Uterus (tissue), 4 donors: ENCODE data around the gene KRTAP2-2. TPM values are rescaled to one million over a fixed set of nuclear protein-coding genes. Genes with fewer than 3 reads are reported as not detected.
"Not testable (repeated sequence)": the region's sequence is repeated elsewhere in the genome, so short reads cannot be mapped to it uniquely, and the experiment has no call there.

ENCODE experiments used
- DNase-seq, 2 donors: peaks; one replicate each; pipeline ENCODE4 v3.0.0-alpha.2; 2019 to 2020
- H3K27ac ChIP-seq, 2 donors: fragments of 200-600 bp; sonication (generic); 1 replicate in 1 of 2; 2 replicates in 1 of 2; pipeline ENCODE4 v1.5.1; 2016 to 2018
- H3K27me3 ChIP-seq, 2 donors: fragments of 200-600 bp; sonication (generic); one replicate each; pipeline ENCODE4 v1.5.1; 2018 to 2019; ENCODE audit warnings: control low read depth in 1 of 2
- H3K36me3 ChIP-seq, 2 donors: fragments of 200-600 bp; sonication (generic); one replicate each; pipeline ENCODE4 v1.5.1; 2019; ENCODE audit warnings: control low read depth in 1 of 2
- H3K4me1 ChIP-seq, 2 donors: fragments of 200-600 bp; sonication (generic); one replicate each; pipeline ENCODE4 v1.5.1; 2018 to 2019; ENCODE audit warnings: control low read depth in 1 of 2
- H3K4me3 ChIP-seq, 2 donors: fragments of 200-600 bp; sonication (generic); 1 replicate in 1 of 2; 2 replicates in 1 of 2; pipeline ENCODE4 v1.5.1; 2018 to 2019; ENCODE audit warnings: mild to moderate bottlenecking in 1 of 2
- H3K9me3 ChIP-seq, 2 donors: fragments of 200-600 bp; sonication (generic); one replicate each; pipeline ENCODE4 v1.5.1; 2019; ENCODE audit warnings: control low read depth in 1 of 2
- POLR2A ChIP-seq, 2 donors: fragments of 450-650 bp; IDR thresholded peaks; one replicate each; pipeline ENCODE4 v1.6.1; 2016; ENCODE audit warnings: antibody characterized with exemption in 2 of 2, mild to moderate bottlenecking in 1 of 2, moderate library complexity in 1 of 2
- intact Hi-C: fragments of 100-400 bp; cut with DNase I; formaldehyde crosslinking; loops from one replicate; pipeline ENCODE4 v1.15.1; 2023; ENCODE audit warnings: low total_unique reads
- total RNA-seq, 4 donors: library from RNA; depleted of rRNA in 3 of 4; stranded (reverse); fragments of >200 nt in 3 of 4; gene quantifications; one replicate each; pipeline versions ENCODE4 v1.1.0 to v1.2.4, GENCODE V29; 2014 to 2023
- TF ChIP-seq, protein P1 (sequence below), 4 experiments: fragments of 200-600 bp in 2 of 4; fragments of 450-650 bp in 2 of 4; sonication (generic) in 2 of 4; IDR thresholded peaks; one replicate each; pipeline ENCODE4 v1.5.1; 2016 to 2019; ENCODE audit warnings: antibody characterized with exemption in 4 of 4, mild to moderate bottlenecking in 2 of 4, moderate library complexity in 1 of 4
- donor health status: DM: yes; HTN: yes; CAD: no.

Gene KRTAP2-2
- total RNA-seq, 4 donors from 2014 or later: not detected

DNA sequence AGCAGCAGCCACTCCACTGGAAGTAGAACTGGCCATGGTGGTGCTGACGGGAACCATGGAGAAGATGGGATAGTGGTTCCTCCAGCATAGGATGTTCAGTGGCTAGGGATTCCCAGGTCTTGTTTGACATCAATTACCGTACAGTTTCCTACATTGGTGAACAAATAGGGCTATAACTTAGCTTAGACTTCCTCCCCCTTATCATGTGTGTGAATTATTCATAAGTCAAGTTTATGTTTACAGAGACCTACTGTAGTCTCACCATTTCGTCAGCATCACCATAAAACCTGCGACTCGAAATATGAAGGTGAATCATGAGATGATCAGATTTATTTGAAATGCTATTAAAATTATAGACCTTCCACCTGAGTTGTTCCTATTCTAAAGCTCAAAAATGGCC is 3.7 kb upstream of the KRTAP2-2 start:
- H3K9me3 ChIP-seq: no peaks in the 10 kb centered on the region
- no peak overlapping the region for H3K4me3 ChIP-seq
- peaks cover 0 to 8% of the 10 kb centered on the region in 2 donors for H3K4me1 ChIP-seq
- intact Hi-C loops: no loop called here
- H3K27ac ChIP-seq: no peak overlapping the region
- H3K27me3 ChIP-seq: no peaks in the 10 kb centered on the region
- no peak for DNase-seq
- no peak for TF ChIP-seq POLR2A (IDR thresholded peaks at IDR 0.05)
- TF ChIP-seq, protein P1, sequence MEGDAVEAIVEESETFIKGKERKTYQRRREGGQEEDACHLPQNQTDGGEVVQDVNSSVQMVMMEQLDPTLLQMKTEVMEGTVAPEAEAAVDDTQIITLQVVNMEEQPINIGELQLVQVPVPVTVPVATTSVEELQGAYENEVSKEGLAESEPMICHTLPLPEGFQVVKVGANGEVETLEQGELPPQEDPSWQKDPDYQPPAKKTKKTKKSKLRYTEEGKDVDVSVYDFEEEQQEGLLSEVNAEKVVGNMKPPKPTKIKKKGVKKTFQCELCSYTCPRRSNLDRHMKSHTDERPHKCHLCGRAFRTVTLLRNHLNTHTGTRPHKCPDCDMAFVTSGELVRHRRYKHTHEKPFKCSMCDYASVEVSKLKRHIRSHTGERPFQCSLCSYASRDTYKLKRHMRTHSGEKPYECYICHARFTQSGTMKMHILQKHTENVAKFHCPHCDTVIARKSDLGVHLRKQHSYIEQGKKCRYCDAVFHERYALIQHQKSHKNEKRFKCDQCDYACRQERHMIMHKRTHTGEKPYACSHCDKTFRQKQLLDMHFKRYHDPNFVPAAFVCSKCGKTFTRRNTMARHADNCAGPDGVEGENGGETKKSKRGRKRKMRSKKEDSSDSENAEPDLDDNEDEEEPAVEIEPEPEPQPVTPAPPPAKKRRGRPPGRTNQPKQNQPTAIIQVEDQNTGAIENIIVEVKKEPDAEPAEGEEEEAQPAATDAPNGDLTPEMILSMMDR (IDR thresholded peaks at IDR 0.05): no peak
- no peaks in the 10 kb centered on the region for H3K36me3 ChIP-seq

- H3K27ac ChIP-seq: no peak overlapping the region
- TF ChIP-seq POLR2A (IDR thresholded peaks at IDR 0.05): no peak
- TF ChIP-seq, protein P1 (IDR thresholded peaks at IDR 0.05): no peak
- no peaks in the 10 kb centered on the region for H3K36me3 ChIP-seq
- H3K4me1 ChIP-seq: peaks cover 0 to 7% of the 10 kb centered on the region in 2 donors
- intact Hi-C loops: no loop called here
- no peaks in the 10 kb centered on the region for H3K27me3 ChIP-seq
- H3K4me3 ChIP-seq: no peak overlapping the region
- no peak for DNase-seq
- H3K9me3 ChIP-seq: no peaks in the 10 kb centered on the region
Observed at GRCh38 chr17:41057547-41057946, 2.5 kb upstream of the KRTAP2-2 start.

GRCh38 chr17:41054556-41054955 is 474 bp downstream of the KRTAP2-2 start:
- H3K27ac ChIP-seq, H3K4me1 ChIP-seq, H3K36me3 ChIP-seq, H3K4me3 ChIP-seq, H3K27me3 ChIP-seq, DNase-seq, H3K9me3 ChIP-seq, intact Hi-C loops: not testable (repeated sequence)

- Histone ChIP-seq H3K4me1 (no peaks in the 10 kb centered on the region), H3K27ac (no peak overlapping the region), H3K4me3 (no peak overlapping the region), H3K36me3 (no peaks in the 10 kb centered on the region), H3K27me3 (no peaks in the 10 kb centered on the region), H3K9me3 (no peaks in the 10 kb centered on the region)
- DNase-seq: no peak
- TF ChIP-seq, protein P1 (IDR thresholded peaks at IDR 0.05): no peak
- TF ChIP-seq POLR2A (IDR thresholded peaks at IDR 0.05): no peak
- intact Hi-C loops: no loop called here
Observed at GRCh38 chr17:41054025-41054424, 1.0 kb downstream of the KRTAP2-2 start.

GRCh38 chr17:41052566-41052965 is 2.5 kb downstream of the KRTAP2-2 start:
- Histone ChIP-seq H3K36me3 (no peaks in the 10 kb centered on the region), H3K27me3 (no peaks in the 10 kb centered on the region), H3K4me3 (no peak overlapping the region), H3K27ac (no peak overlapping the region), H3K9me3 (no peaks in the 10 kb centered on the region), H3K4me1 (no peaks in the 10 kb centered on the region)
- TF ChIP-seq, protein P1 (IDR thresholded peaks at IDR 0.05): no peak
- TF ChIP-seq POLR2A (IDR thresholded peaks at IDR 0.05): no peak
- intact Hi-C loops: no loop called here
- DNase-seq: no peak

DNA sequence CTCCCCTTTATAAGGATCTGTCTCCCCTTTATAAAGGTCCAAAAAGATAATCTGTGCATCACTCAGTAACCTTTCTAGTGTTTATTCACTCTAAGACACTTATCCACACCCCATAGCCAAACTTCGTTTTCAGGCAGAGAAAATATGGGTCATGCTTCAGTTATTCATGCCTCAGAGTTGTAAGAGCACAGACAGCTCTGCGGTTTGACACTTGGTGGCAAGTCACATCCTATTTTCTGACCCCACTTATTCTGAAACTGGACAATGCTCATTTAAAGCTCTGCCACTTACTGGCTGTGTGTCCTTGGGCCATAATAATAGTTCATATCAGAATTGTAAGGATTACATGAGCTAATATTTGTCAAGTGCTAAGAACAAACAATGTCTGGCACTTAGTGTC is 5.9 kb downstream of the KRTAP2-2 start:
- no peak for TF ChIP-seq POLR2A (IDR thresholded peaks at IDR 0.05)
- TF ChIP-seq, protein P1 (IDR thresholded peaks at IDR 0.05): no peak
- Histone ChIP-seq H3K27ac (no peak overlapping the region), H3K27me3 (no peaks in the 10 kb centered on the region), H3K9me3 (no peaks in the 10 kb centered on the region), H3K4me1 (no peaks in the 10 kb centered on the region), H3K4me3 (no peak overlapping the region), H3K36me3 (no peaks in the 10 kb centered on the region)
- intact Hi-C loops: no loop called here
- no peak for DNase-seq
